ENCODE data around the gene ACKR4.
"Not testable (repeated sequence)": the region's sequence is repeated elsewhere in the genome, so short reads cannot be mapped to it uniquely, and the experiment has no call there.

Gene ACKR4

DNA sequence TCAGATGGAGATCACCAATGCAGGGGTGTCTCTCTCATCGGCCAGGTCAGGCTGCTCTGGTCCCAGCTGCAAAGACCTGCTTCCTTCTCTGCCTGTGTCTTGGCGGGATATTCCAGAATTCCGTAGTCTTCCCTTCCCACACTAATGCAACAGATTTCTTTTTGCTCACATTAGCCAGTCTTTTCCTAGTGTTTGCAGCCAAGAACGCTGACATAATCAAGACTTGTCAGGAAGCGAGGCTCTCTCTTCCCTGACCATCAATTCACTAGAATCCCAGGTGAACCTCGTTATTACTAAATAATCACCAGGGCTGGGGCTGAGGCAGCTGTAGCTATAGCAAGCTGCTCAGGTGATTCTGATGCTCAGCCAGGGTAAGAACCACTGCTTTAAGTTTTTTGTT, 43.2 kb upstream of the ACKR4 start:
- peaks cover 2 to 5% of the 10 kb centered on the region in 2 experiments for H3K4me1 ChIP-seq (ENCODE audit: control insufficient read depth in 1 of 2, insufficient read depth in 2 of 2, low read length in 2 of 2)
- H3K36me3 ChIP-seq (ENCODE audit: control insufficient read depth in 1 of 2, insufficient read depth in 2 of 2, low read length in 2 of 2): no peaks in the 10 kb centered on the region
- no peak overlapping the region for H2BK5ac ChIP-seq (ENCODE audit: low read depth, low read length, poor library complexity)
- no peak overlapping the region for H2BK12ac ChIP-seq (ENCODE audit: low read length)
- no peak overlapping the region for H2AFZ ChIP-seq (ENCODE audit: insufficient read depth, low read length, poor library complexity)
- no peak overlapping the region for H3K18ac ChIP-seq (ENCODE audit: low read length)
- H3K14ac ChIP-seq (ENCODE audit: low read length): no peak overlapping the region
- no peak overlapping the region for H3K4me2 ChIP-seq (ENCODE audit: low read length)
- no CpG with 5 or more reads among the region's 6 CpGs for WGBS (ENCODE audit: extremely low coverage, insufficient coverage, insufficient read length)
- no peak overlapping the region for H3K9ac ChIP-seq (ENCODE audit: low read length)
- no peaks in the 10 kb centered on the region for H3K27me3 ChIP-seq (ENCODE audit: insufficient read depth, low read length)
- H3K79me1 ChIP-seq (ENCODE audit: low read length): no peaks in the 10 kb centered on the region
- no peak overlapping the region for H4K8ac ChIP-seq (ENCODE audit: low read depth, low read length)
- no peak overlapping the region for H4K91ac ChIP-seq (ENCODE audit: low read depth, low read length)
- H3K23ac ChIP-seq (ENCODE audit: low read length): no peak overlapping the region
- H3K4me3 ChIP-seq (ENCODE audit: low read depth, low read length): no peak overlapping the region
- H3K27ac ChIP-seq (ENCODE audit: low read depth, low read length): no peak overlapping the region
- DNase-seq: no peak
- H3K9me3 ChIP-seq (ENCODE audit: insufficient read depth, low read depth, low read length): no peaks in the 10 kb centered on the region
- no peak overlapping the region for H4K12ac ChIP-seq (ENCODE audit: low read depth, low read length)
- H2AK5ac ChIP-seq (ENCODE audit: low read length): no peak overlapping the region
- no peak overlapping the region for H3K4ac ChIP-seq (ENCODE audit: low read depth, low read length)
- H2BK120ac ChIP-seq (ENCODE audit: insufficient read depth, low read length, poor library complexity): no peak overlapping the region
- H3K79me2 ChIP-seq (ENCODE audit: control insufficient read depth, insufficient read depth, low read length, poor library complexity): no peaks in the 10 kb centered on the region

GRCh38 chr3:132554437-132554836, 42.6 kb upstream of the ACKR4 start:
- no CpG with 5 or more reads among the region's 8 CpGs for WGBS (ENCODE audit: extremely low coverage, insufficient coverage, insufficient read length)

GRCh38 chr3:132555306-132556035, 41.6 kb upstream of the ACKR4 start:
- no peak overlapping the region for H3K18ac ChIP-seq (ENCODE audit: low read length)
- no peak for DNase-seq
- H3K4me3 ChIP-seq (ENCODE audit: low read depth, low read length): no peak overlapping the region
- no peak overlapping the region for H3K27ac ChIP-seq (ENCODE audit: low read depth, low read length)
- peak overlapping the region; percentile 26 for H2BK5ac ChIP-seq (ENCODE audit: low read depth, low read length, poor library complexity)
- no peak overlapping the region for H3K14ac ChIP-seq (ENCODE audit: low read length)
- H3K36me3 ChIP-seq (ENCODE audit: control insufficient read depth in 1 of 2, insufficient read depth in 2 of 2, low read length in 2 of 2): no peaks in the 10 kb centered on the region
- H2BK12ac ChIP-seq (ENCODE audit: low read length): no peak overlapping the region
- peaks cover 2 to 5% of the 10 kb centered on the region in 2 experiments for H3K4me1 ChIP-seq (ENCODE audit: control insufficient read depth in 1 of 2, insufficient read depth in 2 of 2, low read length in 2 of 2)
- no peaks in the 10 kb centered on the region for H3K27me3 ChIP-seq (ENCODE audit: insufficient read depth, low read length)
- no peaks in the 10 kb centered on the region for H3K9me3 ChIP-seq (ENCODE audit: insufficient read depth, low read depth, low read length)
- H3K79me2 ChIP-seq (ENCODE audit: control insufficient read depth, insufficient read depth, low read length, poor library complexity): no peaks in the 10 kb centered on the region
- no peak overlapping the region for H4K12ac ChIP-seq (ENCODE audit: low read depth, low read length)
- H3K4me2 ChIP-seq (ENCODE audit: low read length): no peak overlapping the region
- H3K79me1 ChIP-seq (ENCODE audit: low read length): no peaks in the 10 kb centered on the region
- WGBS (ENCODE audit: extremely low coverage, insufficient coverage, insufficient read length): no CpG with 5 or more reads among the region's 5 CpGs
- no peak overlapping the region for H2BK120ac ChIP-seq (ENCODE audit: insufficient read depth, low read length, poor library complexity)
- no peak overlapping the region for H2AK5ac ChIP-seq (ENCODE audit: low read length)
- H4K91ac ChIP-seq (ENCODE audit: low read depth, low read length): no peak overlapping the region
- H2AFZ ChIP-seq (ENCODE audit: insufficient read depth, low read length, poor library complexity): no peak overlapping the region
- H3K9ac ChIP-seq (ENCODE audit: low read length): no peak overlapping the region
- no peak overlapping the region for H3K4ac ChIP-seq (ENCODE audit: low read depth, low read length)
- no peak overlapping the region for H4K8ac ChIP-seq (ENCODE audit: low read depth, low read length)
- no peak overlapping the region for H3K23ac ChIP-seq (ENCODE audit: low read length)

More at GRCh38 chr3:132554437-132554836, 42.6 kb upstream of the ACKR4 start:
- no peak overlapping the region for H3K18ac ChIP-seq (ENCODE audit: low read length)
- peaks cover 2 to 5% of the 10 kb centered on the region in 2 experiments for H3K4me1 ChIP-seq (ENCODE audit: control insufficient read depth in 1 of 2, insufficient read depth in 2 of 2, low read length in 2 of 2)
- H3K36me3 ChIP-seq (ENCODE audit: control insufficient read depth in 1 of 2, insufficient read depth in 2 of 2, low read length in 2 of 2): no peaks in the 10 kb centered on the region
- H3K9ac ChIP-seq (ENCODE audit: low read length): no peak overlapping the region
- no peak for DNase-seq
- H2AFZ ChIP-seq (ENCODE audit: insufficient read depth, low read length, poor library complexity): no peak overlapping the region
- no peak overlapping the region for H3K27ac ChIP-seq (ENCODE audit: low read depth, low read length)
- H3K9me3 ChIP-seq (ENCODE audit: insufficient read depth, low read depth, low read length): no peaks in the 10 kb centered on the region
- no peaks in the 10 kb centered on the region for H3K27me3 ChIP-seq (ENCODE audit: insufficient read depth, low read length)
- H2BK120ac ChIP-seq (ENCODE audit: insufficient read depth, low read length, poor library complexity): no peak overlapping the region
- H3K4me2 ChIP-seq (ENCODE audit: low read length): no peak overlapping the region
- no peaks in the 10 kb centered on the region for H3K79me1 ChIP-seq (ENCODE audit: low read length)
- no peak overlapping the region for H3K14ac ChIP-seq (ENCODE audit: low read length)
- H3K79me2 ChIP-seq (ENCODE audit: control insufficient read depth, insufficient read depth, low read length, poor library complexity): no peaks in the 10 kb centered on the region
- H2AK5ac ChIP-seq (ENCODE audit: low read length): no peak overlapping the region
- H4K91ac ChIP-seq (ENCODE audit: low read depth, low read length): no peak overlapping the region
- H2BK5ac ChIP-seq (ENCODE audit: low read depth, low read length, poor library complexity): no peak overlapping the region
- no peak overlapping the region for H4K12ac ChIP-seq (ENCODE audit: low read depth, low read length)
- no peak overlapping the region for H4K8ac ChIP-seq (ENCODE audit: low read depth, low read length)
- H2BK12ac ChIP-seq (ENCODE audit: low read length): no peak overlapping the region
- no peak overlapping the region for H3K23ac ChIP-seq (ENCODE audit: low read length)
- no peak overlapping the region for H3K4me3 ChIP-seq (ENCODE audit: low read depth, low read length)
- no peak overlapping the region for H3K4ac ChIP-seq (ENCODE audit: low read depth, low read length)

GRCh38 chr3:132556036-132556386, 41.1 kb upstream of the ACKR4 start:
- H3K4me1 ChIP-seq (ENCODE audit: control insufficient read depth in 1 of 2, insufficient read depth in 2 of 2, low read length in 2 of 2): not testable (repeated sequence)

More at GRCh38 chr3:132556036-132556386, 41.1 kb upstream of the ACKR4 start:
- H3K4me3 ChIP-seq (ENCODE audit: low read depth, low read length); H3K23ac ChIP-seq (ENCODE audit: low read length); H2BK120ac ChIP-seq (ENCODE audit: insufficient read depth, low read length, poor library complexity); H2BK12ac ChIP-seq (ENCODE audit: low read length); H2AFZ ChIP-seq (ENCODE audit: insufficient read depth, low read length, poor library complexity); H3K79me1 ChIP-seq (ENCODE audit: low read length); H4K8ac ChIP-seq (ENCODE audit: low read depth, low read length); H3K36me3 ChIP-seq (ENCODE audit: control insufficient read depth in 1 of 2, insufficient read depth in 2 of 2, low read length in 2 of 2); DNase-seq; H4K91ac ChIP-seq (ENCODE audit: low read depth, low read length); H3K4ac ChIP-seq (ENCODE audit: low read depth, low read length); H3K4me2 ChIP-seq (ENCODE audit: low read length); H3K27ac ChIP-seq (ENCODE audit: low read depth, low read length); H3K9ac ChIP-seq (ENCODE audit: low read length); H3K27me3 ChIP-seq (ENCODE audit: insufficient read depth, low read length); H2AK5ac ChIP-seq (ENCODE audit: low read length); H3K79me2 ChIP-seq (ENCODE audit: control insufficient read depth, insufficient read depth, low read length, poor library complexity); H3K9me3 ChIP-seq (ENCODE audit: insufficient read depth, low read depth, low read length); H3K14ac ChIP-seq (ENCODE audit: low read length); H3K18ac ChIP-seq (ENCODE audit: low read length); H4K12ac ChIP-seq (ENCODE audit: low read depth, low read length): not testable (repeated sequence)
- peak overlapping the region; percentile 26 for H2BK5ac ChIP-seq (ENCODE audit: low read depth, low read length, poor library complexity)
- WGBS (ENCODE audit: extremely low coverage, insufficient coverage, insufficient read length): no CpG with 5 or more reads among the region's 3 CpGs
